GM21737 (cell line): ENCODE results near the gene TPCN1.

Source experiments
- ATAC-seq: cut with Tn5 transposase; IDR thresholded peaks from one replicate; pipeline ENCODE4 v1.9.1; 2021; ENCODE audit warnings: mild to moderate bottlenecking, moderate library complexity; ENCODE audit not compliant: unreplicated experiment

The TPCN1 gene

GRCh38 chr12:113278633-113279032 lies 57.4 kb downstream of the TPCN1 start:
- ATAC-seq = no peak

GRCh38 chr12:113284751-113285150 lies 63.5 kb downstream of the TPCN1 start:
- ATAC-seq = no peak

- no peak for ATAC-seq
Measured at GRCh38 chr12:113285679-113286610, 64.7 kb downstream of the TPCN1 start.

GRCh38 chr12:113286712-113287111 lies 65.4 kb downstream of the TPCN1 start:
- ATAC-seq = no peak

- no peak for ATAC-seq
Measured at GRCh38 chr12:113287146-113287898, 66.1 kb downstream of the TPCN1 start.

- no peak for ATAC-seq
Measured at GRCh38 chr12:113287899-113288282, 66.6 kb downstream of the TPCN1 start.

- ATAC-seq = no peak
Measured at GRCh38 chr12:113289361-113289760, 68.1 kb downstream of the TPCN1 start.

GRCh38 chr12:113290506-113290905 lies 69.2 kb downstream of the TPCN1 start:
- no peak for ATAC-seq

GRCh38 chr12:113291586-113291985 lies 70.3 kb downstream of the TPCN1 start:
- ATAC-seq = no peak

- no peak for ATAC-seq
Measured at GRCh38 chr12:113292091-113292490, 70.8 kb downstream of the TPCN1 start.

GRCh38 chr12:113292547-113292946 lies 71.3 kb downstream of the TPCN1 start:
- ATAC-seq = no peak

GRCh38 chr12:113293100-113293499 lies 71.8 kb downstream of the TPCN1 start:
- ATAC-seq = no peak

GRCh38 chr12:113295886-113296556 lies 74.8 kb downstream of the TPCN1 start:
- ATAC-seq = no peak

- ATAC-seq = no peak
Measured at GRCh38 chr12:113296557-113297213, 75.4 kb downstream of the TPCN1 start.

- no peak for ATAC-seq
Measured at GRCh38 chr12:113297214-113297587, 75.9 kb downstream of the TPCN1 start.

GRCh38 chr12:113297621-113298471 lies 76.6 kb downstream of the TPCN1 start:
- no peak for ATAC-seq

GRCh38 chr12:113298472-113298817 lies 77.2 kb downstream of the TPCN1 start:
- no peak for ATAC-seq

GRCh38 chr12:113298861-113299545 lies 77.7 kb downstream of the TPCN1 start:
- ATAC-seq = no peak

- no peak for ATAC-seq
Measured at GRCh38 chr12:113299619-113300237, 78.5 kb downstream of the TPCN1 start.
